Transverse colon (tissue), 4 donors: Measurements from ENCODE around the gene BTG2.

Source experiments
- EP300 ChIP-seq: sonication (generic); formaldehyde crosslinking; IDR thresholded peaks from one replicate; pipeline ENCODE4 v1.6.1; 2017; ENCODE audit warnings: antibody characterized with exemption, low read depth
- POLR2AphosphoS5 ChIP-seq, 3 donors: sonication (generic); formaldehyde crosslinking; IDR thresholded peaks; one replicate each; pipeline ENCODE4 v1.6.1; 2016; ENCODE audit warnings: antibody characterized with exemption in 3 of 3
- TF ChIP-seq, protein P1 (sequence below), 5 experiments: fragments of 200-600 bp in 3 of 5; fragments of 450-650 bp in 2 of 5; sonication (generic) in 3 of 5; IDR thresholded peaks; 1 replicate in 2 of 5; 2 replicates in 3 of 5; pipeline ENCODE4 v1.5.1; 2016 to 2017; ENCODE audit warnings: antibody characterized with exemption in 5 of 5, inconsistent platforms in 3 of 5, mild to moderate bottlenecking in 2 of 5, moderate library complexity in 1 of 5

DNA sequence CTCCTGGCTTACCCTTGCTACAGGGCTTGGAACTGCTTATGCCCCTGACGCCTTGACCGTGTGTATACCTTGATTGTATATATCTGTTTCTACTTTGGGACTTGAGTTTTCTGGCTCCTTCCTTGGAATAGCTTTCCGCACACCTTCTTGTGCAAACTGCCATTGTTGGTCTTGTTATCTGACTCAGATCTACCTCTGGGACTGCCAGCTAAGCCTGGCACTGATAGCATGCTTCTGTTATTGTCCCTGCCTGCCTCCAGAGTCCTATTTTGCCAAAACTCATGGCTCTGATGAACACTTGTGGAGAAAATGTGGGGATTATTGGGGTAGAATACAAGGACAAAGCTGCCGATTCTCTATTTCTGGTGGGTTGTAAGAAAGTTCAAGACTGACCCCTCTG, 30.2 kb downstream of the BTG2 start:
- TF ChIP-seq, protein P1, sequence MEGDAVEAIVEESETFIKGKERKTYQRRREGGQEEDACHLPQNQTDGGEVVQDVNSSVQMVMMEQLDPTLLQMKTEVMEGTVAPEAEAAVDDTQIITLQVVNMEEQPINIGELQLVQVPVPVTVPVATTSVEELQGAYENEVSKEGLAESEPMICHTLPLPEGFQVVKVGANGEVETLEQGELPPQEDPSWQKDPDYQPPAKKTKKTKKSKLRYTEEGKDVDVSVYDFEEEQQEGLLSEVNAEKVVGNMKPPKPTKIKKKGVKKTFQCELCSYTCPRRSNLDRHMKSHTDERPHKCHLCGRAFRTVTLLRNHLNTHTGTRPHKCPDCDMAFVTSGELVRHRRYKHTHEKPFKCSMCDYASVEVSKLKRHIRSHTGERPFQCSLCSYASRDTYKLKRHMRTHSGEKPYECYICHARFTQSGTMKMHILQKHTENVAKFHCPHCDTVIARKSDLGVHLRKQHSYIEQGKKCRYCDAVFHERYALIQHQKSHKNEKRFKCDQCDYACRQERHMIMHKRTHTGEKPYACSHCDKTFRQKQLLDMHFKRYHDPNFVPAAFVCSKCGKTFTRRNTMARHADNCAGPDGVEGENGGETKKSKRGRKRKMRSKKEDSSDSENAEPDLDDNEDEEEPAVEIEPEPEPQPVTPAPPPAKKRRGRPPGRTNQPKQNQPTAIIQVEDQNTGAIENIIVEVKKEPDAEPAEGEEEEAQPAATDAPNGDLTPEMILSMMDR (IDR thresholded peaks at IDR 0.05), result no peak
- no peak for TF ChIP-seq POLR2AphosphoS5 (IDR thresholded peaks at IDR 0.05)
- TF ChIP-seq EP300, result no peak
